H1 (cell line): ENCODE results near the gene FCER2. TPM values are rescaled to one million over a fixed set of nuclear protein-coding genes. Genes with fewer than 3 reads are reported as not detected.

Source experiments
- BRCA1 ChIP-seq: IDR thresholded peaks from 2 replicates; pipeline ENCODE4 v1.6.1; 2012; ENCODE audit warnings: low read depth, low read length, improper control_type of control experiment
- EZH2 ChIP-seq: fragments of 200-600 bp; sonication (generic); IDR thresholded peaks from 2 replicates; pipeline ENCODE4 v1.7.1; 2012; ENCODE audit warnings: low read depth, mild to moderate bottlenecking, moderate library complexity, low read length, inconsistent platforms; ENCODE audit not compliant: severe bottlenecking
- GTF2F1 ChIP-seq: IDR thresholded peaks from 2 replicates; pipeline ENCODE4 v1.6.1; 2012; ENCODE audit warnings: low read depth, low read length, improper control_type of control experiment, borderline replicate concordance
- JUN ChIP-seq: IDR thresholded peaks from 2 replicates; pipeline ENCODE4 v1.6.1; 2011; ENCODE audit warnings: low read depth, mild to moderate bottlenecking, improper control_type of control experiment, low read length
- JUND ChIP-seq: IDR thresholded peaks from 2 replicates; pipeline ENCODE4 v1.6.1; 2011; ENCODE audit warnings: mild to moderate bottlenecking, improper control_type of control experiment, low read length
- NANOG ChIP-seq: IDR thresholded peaks from 2 replicates; pipeline ENCODE4 v1.6.1; 2011; ENCODE audit warnings: low read length, low read depth, mild to moderate bottlenecking, inconsistent platforms; ENCODE audit not compliant: insufficient read depth, poor library complexity, severe bottlenecking
- POLR2A ChIP-seq, 2 experiments: IDR thresholded peaks; 1 replicate in 1 of 2; 2 replicates in 1 of 2; pipeline ENCODE4 v1.6.1; 2011; ENCODE audit warnings: low read depth in 2 of 2, low read length in 2 of 2, mild to moderate bottlenecking in 2 of 2; ENCODE audit errors: control extremely low read depth in 1 of 2
- SRF ChIP-seq: IDR thresholded peaks from 2 replicates; pipeline ENCODE4 v1.6.1; 2011; ENCODE audit warnings: mild to moderate bottlenecking, low read depth, low read length, moderate library complexity
- TAF7 ChIP-seq: optimal IDR thresholded peaks from 2 replicates; pipeline ENCODE3; 2011; ENCODE audit warnings: low read depth, mild to moderate bottlenecking, inconsistent platforms, low read length, moderate library complexity, borderline replicate concordance
- polyA plus RNA-seq, 7 experiments: library from polyadenylated mRNA; depleted of rRNA in 3 of 7; stranded (reverse) in 5 of 7; unstranded in 2 of 7; fragments of >200 nt in 5 of 7; fragments of 200-250 nt in 2 of 7; gene quantifications; 1 replicate in 5 of 7; 2 replicates in 1 of 7; 4 replicates in 1 of 7; pipeline versions ENCODE4 v1.2.1 to v1.2.3, GENCODE V29; 2011 to 2013; ENCODE audit warnings: missing spikeins in 2 of 7, mixed read lengths in 2 of 7
- total RNA-seq: library from RNA; stranded (reverse); fragmentation: NEBNext Ultra II Directional; extraction: Animal tissue kit (Norgen Biotek cat#: 25700); gene quantifications from 2 replicates; pipeline ENCODE4 v1.2.1, GENCODE V29; 2021
- TF ChIP-seq, protein P1 (sequence below): fragments of 300-600 bp; sonication (generic); IDR thresholded peaks from 2 replicates; pipeline ENCODE4 v1.7.1; 2012; ENCODE audit warnings: low read length, moderate library complexity, mild to moderate bottlenecking, inconsistent platforms; ENCODE audit not compliant: insufficient replicate concordance

FCER2 gene
- total and polyA plus RNA-seq, 2 of the 8 experiments (the other 6 are each of a cell fraction or from before 2014, with no cell fraction given): 0.67 TPM; not detected in 1

DNA sequence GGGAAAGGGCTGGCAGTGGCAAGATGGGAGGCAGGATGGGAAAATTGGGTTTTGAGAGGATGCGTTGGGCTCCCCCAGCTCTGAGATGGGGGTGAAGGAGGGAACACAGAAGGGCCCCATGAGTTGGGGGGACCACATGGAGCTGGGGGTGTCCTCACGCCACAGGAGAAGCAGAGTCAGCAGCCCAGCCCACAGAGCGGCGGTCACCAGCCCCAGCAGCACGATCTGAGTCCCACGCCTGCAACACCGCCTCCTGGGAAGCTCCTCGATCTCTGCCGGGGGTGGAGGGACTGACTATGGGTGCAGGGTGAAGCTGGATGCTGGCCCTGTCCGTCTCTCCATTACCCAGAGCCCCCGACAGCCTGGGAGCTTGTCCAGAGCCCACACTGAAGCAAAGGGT lies 3.3 kb downstream of the FCER2 start (continued):
- TF ChIP-seq, protein P1, sequence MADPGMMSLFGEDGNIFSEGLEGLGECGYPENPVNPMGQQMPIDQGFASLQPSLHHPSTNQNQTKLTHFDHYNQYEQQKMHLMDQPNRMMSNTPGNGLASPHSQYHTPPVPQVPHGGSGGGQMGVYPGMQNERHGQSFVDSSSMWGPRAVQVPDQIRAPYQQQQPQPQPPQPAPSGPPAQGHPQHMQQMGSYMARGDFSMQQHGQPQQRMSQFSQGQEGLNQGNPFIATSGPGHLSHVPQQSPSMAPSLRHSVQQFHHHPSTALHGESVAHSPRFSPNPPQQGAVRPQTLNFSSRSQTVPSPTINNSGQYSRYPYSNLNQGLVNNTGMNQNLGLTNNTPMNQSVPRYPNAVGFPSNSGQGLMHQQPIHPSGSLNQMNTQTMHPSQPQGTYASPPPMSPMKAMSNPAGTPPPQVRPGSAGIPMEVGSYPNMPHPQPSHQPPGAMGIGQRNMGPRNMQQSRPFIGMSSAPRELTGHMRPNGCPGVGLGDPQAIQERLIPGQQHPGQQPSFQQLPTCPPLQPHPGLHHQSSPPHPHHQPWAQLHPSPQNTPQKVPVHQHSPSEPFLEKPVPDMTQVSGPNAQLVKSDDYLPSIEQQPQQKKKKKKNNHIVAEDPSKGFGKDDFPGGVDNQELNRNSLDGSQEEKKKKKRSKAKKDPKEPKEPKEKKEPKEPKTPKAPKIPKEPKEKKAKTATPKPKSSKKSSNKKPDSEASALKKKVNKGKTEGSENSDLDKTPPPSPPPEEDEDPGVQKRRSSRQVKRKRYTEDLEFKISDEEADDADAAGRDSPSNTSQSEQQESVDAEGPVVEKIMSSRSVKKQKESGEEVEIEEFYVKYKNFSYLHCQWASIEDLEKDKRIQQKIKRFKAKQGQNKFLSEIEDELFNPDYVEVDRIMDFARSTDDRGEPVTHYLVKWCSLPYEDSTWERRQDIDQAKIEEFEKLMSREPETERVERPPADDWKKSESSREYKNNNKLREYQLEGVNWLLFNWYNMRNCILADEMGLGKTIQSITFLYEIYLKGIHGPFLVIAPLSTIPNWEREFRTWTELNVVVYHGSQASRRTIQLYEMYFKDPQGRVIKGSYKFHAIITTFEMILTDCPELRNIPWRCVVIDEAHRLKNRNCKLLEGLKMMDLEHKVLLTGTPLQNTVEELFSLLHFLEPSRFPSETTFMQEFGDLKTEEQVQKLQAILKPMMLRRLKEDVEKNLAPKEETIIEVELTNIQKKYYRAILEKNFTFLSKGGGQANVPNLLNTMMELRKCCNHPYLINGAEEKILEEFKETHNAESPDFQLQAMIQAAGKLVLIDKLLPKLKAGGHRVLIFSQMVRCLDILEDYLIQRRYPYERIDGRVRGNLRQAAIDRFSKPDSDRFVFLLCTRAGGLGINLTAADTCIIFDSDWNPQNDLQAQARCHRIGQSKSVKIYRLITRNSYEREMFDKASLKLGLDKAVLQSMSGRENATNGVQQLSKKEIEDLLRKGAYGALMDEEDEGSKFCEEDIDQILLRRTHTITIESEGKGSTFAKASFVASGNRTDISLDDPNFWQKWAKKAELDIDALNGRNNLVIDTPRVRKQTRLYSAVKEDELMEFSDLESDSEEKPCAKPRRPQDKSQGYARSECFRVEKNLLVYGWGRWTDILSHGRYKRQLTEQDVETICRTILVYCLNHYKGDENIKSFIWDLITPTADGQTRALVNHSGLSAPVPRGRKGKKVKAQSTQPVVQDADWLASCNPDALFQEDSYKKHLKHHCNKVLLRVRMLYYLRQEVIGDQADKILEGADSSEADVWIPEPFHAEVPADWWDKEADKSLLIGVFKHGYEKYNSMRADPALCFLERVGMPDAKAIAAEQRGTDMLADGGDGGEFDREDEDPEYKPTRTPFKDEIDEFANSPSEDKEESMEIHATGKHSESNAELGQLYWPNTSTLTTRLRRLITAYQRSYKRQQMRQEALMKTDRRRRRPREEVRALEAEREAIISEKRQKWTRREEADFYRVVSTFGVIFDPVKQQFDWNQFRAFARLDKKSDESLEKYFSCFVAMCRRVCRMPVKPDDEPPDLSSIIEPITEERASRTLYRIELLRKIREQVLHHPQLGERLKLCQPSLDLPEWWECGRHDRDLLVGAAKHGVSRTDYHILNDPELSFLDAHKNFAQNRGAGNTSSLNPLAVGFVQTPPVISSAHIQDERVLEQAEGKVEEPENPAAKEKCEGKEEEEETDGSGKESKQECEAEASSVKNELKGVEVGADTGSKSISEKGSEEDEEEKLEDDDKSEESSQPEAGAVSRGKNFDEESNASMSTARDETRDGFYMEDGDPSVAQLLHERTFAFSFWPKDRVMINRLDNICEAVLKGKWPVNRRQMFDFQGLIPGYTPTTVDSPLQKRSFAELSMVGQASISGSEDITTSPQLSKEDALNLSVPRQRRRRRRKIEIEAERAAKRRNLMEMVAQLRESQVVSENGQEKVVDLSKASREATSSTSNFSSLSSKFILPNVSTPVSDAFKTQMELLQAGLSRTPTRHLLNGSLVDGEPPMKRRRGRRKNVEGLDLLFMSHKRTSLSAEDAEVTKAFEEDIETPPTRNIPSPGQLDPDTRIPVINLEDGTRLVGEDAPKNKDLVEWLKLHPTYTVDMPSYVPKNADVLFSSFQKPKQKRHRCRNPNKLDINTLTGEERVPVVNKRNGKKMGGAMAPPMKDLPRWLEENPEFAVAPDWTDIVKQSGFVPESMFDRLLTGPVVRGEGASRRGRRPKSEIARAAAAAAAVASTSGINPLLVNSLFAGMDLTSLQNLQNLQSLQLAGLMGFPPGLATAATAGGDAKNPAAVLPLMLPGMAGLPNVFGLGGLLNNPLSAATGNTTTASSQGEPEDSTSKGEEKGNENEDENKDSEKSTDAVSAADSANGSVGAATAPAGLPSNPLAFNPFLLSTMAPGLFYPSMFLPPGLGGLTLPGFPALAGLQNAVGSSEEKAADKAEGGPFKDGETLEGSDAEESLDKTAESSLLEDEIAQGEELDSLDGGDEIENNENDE: no peak
- TF ChIP-seq POLR2A (IDR thresholded peaks at IDR 0.05; ENCODE audit: control extremely low read depth in 1 of 2, low read depth in 2 of 2, low read length in 2 of 2) (no peak), JUND (no peak), GTF2F1 (no peak), JUN (no peak), EZH2 (no peak), NANOG (no peak), TAF7 (no peak), BRCA1 (no peak), SRF (no peak)
